ENCODE data around the gene FILIP1L. TPM values are rescaled to one million over a fixed set of nuclear protein-coding genes. Genes with fewer than 3 reads are reported as not detected.

The FILIP1L gene
- total RNA-seq, 1 donor from 2014 or later: 33.4 TPM

DNA sequence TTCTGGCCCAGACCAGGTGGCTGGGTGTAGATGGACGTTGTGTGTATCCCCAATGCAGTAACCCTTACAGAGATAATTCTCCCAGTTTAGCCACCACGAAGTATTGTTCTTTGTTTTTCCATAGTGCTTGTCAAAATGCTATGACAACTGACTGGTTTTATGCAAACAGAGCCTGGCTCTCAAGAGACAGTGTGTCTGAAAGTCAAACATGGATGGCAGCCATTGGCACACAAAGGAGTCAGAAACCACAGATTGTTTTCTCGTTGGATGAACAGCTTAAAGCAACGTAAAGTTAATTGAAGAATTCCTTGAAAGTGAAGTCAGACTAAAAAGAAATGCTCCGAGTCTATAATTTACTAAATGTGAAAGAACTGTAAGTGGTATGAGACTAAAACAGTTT lies 91.2 kb downstream of the FILIP1L start:
- no peak for DNase-seq (ENCODE audit: low read depth)
- no peak overlapping the region for H3K4me3 ChIP-seq (ENCODE audit: low read depth, low read length)
- TF ChIP-seq, protein P1, sequence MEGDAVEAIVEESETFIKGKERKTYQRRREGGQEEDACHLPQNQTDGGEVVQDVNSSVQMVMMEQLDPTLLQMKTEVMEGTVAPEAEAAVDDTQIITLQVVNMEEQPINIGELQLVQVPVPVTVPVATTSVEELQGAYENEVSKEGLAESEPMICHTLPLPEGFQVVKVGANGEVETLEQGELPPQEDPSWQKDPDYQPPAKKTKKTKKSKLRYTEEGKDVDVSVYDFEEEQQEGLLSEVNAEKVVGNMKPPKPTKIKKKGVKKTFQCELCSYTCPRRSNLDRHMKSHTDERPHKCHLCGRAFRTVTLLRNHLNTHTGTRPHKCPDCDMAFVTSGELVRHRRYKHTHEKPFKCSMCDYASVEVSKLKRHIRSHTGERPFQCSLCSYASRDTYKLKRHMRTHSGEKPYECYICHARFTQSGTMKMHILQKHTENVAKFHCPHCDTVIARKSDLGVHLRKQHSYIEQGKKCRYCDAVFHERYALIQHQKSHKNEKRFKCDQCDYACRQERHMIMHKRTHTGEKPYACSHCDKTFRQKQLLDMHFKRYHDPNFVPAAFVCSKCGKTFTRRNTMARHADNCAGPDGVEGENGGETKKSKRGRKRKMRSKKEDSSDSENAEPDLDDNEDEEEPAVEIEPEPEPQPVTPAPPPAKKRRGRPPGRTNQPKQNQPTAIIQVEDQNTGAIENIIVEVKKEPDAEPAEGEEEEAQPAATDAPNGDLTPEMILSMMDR (conservative IDR thresholded peaks at IDR 0.05; ENCODE audit: low read depth, low read length): no peak

DNA sequence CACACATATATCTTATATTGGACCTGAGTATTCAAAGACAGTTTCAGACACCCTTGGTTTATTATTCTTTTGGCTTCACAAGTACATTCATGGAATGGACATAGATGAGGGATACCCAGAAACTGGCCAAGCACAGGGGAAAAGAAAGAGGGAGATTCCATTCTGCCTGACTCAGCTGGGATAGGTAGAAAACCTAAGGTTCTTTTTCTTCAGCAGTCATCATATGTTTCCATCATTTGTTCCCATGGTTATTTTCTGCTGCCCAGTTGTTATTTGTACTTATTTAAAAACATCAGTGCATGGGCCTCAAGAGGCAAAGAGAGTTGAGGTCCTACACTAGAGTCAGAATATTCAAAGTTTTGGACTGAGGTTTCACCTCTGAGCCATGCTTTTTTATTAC lies 91.8 kb downstream of the FILIP1L start:
- DNase-seq (ENCODE audit: low read depth): no peak
- TF ChIP-seq, protein P1 (conservative IDR thresholded peaks at IDR 0.05; ENCODE audit: low read depth, low read length): no peak
- H3K4me3 ChIP-seq (ENCODE audit: low read depth, low read length): no peak overlapping the region

DNA sequence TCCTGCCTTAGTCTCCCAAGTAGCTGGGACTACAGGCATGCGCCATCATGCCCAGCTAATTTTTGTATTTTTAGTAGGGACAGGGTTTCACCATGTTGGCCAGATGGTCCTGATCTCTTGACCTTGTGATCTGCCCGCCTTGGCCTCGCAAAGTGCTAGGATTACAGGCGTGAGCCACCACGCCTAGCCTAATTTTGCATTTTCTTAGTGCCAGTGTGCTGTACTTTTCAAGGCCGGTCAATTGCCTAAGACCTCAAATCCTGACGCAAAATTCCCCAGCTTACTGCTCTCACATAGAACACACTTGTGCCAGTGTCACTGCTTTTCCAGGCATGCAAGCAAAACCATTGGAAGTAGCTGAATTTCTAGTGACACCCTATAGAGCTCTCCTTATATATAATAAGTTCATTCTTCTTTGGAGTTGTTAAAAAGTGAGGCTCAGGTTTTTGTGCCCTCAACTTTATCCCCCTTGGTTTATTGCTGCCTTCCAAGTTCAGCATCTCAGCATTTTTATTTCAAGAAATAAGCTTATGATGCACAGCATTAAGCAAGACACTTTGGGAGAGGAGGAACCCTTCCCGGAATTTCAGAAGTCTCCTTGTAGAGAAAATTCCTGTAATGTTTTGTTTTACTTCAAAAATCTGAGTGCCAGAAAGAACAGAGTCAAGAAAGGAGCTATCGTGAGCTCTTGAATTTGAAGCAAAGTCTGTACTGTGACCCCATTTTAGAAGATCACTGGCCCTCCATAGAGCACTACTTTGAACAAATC lies 93.2 kb downstream of the FILIP1L start:
- TF ChIP-seq, protein P1 (conservative IDR thresholded peaks at IDR 0.05; ENCODE audit: low read depth, low read length): no peak
- DNase-seq (ENCODE audit: low read depth): no peak
- no peak overlapping the region for H3K4me3 ChIP-seq (ENCODE audit: low read depth, low read length)

DNA sequence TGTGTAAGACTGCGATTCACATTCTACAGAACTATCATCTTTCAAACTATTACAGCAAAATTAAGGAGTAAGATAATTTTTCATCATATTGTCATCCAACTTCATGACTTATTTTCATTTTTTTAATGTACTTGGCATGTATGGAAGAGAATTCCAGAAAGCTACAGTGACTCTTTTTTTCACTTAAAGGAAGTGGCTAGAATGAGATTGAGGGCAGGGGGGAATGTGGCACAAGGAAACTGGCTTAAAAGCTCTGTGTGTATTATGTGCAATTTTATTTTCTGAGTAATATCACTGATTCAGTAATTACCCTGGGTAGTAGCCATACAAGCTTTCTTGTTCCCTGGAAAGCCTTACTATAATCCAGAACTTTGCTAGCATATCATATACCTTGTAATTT lies 94.6 kb downstream of the FILIP1L start:
- TF ChIP-seq, protein P1 (conservative IDR thresholded peaks at IDR 0.05; ENCODE audit: low read depth, low read length): no peak
- no peak for DNase-seq (ENCODE audit: low read depth)
- no peak overlapping the region for H3K4me3 ChIP-seq (ENCODE audit: low read depth, low read length)

DNA sequence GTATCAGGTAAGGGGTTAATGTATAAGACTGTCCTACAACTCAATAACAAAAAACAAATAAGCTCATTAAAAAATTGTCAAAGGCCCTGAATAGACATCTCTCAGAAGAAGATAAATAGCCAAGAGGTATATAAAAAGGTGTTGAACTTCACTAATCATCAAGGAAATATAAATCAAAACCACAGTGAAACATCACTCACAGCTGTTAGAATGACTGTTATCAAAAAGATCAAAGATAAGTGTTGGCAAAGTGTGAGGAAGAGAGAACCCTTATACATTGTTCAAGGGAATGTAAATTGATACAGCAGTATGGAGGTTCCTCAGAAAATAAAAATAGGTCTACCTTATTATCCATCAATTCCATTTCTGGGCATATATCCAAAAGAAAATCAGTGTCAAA lies 95.5 kb downstream of the FILIP1L start:
- TF ChIP-seq, protein P1 (conservative IDR thresholded peaks at IDR 0.05; ENCODE audit: low read depth, low read length): no peak
- no peak for DNase-seq (ENCODE audit: low read depth)
- H3K4me3 ChIP-seq (ENCODE audit: low read depth, low read length): no peak overlapping the region

DNA sequence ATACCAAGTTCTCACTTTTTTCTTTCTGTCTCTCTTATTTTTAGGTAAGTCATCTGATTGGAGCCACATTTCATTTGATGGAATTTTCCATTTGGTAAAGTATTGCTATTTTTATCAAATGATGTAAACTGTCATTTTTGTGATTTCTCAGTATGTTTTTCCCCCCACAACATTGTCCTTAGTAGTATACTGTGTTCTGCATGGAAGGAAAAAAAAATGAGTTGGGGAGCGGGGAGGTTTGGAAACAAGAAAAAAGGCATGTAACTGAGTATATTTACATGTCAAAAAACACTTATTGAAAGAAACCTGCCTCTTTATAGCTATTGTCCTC lies 104.2 kb downstream of the FILIP1L start:
- no peak overlapping the region for H3K4me3 ChIP-seq (ENCODE audit: low read depth, low read length)
- DNase-seq (ENCODE audit: low read depth): no peak
- TF ChIP-seq, protein P1 (conservative IDR thresholded peaks at IDR 0.05; ENCODE audit: low read depth, low read length): no peak
